Breast epithelium (tissue), 4 donors: ENCODE results near the gene RFC4. TPM values are rescaled to one million over a fixed set of nuclear protein-coding genes. Genes with fewer than 3 reads are reported as not detected.
"Not testable (repeated sequence)": the region's sequence is repeated elsewhere in the genome, so short reads cannot be mapped to it uniquely, and the experiment has no call there.

Experiments used
- DNase-seq, 2 donors: peaks; one replicate each; pipeline ENCODE4 v3.0.0-alpha.2; 2019; ENCODE audit warnings: low spot score in 2 of 2
- H3K27ac ChIP-seq, 2 donors: fragments of 200-600 bp; sonication (generic) in 1 of 2; one replicate each; pipeline ENCODE4 v1.5.1; 2016 to 2019; ENCODE audit warnings: mild to moderate bottlenecking in 1 of 2
- H3K27me3 ChIP-seq, 2 donors: fragments of 200-600 bp; sonication (generic) in 1 of 2; one replicate each; pipeline versions ENCODE4 v1.5.1 to v1.6.0; 2017 to 2019; ENCODE audit warnings: control low read depth in 1 of 2, mild to moderate bottlenecking in 1 of 2
- H3K36me3 ChIP-seq: fragments of 200-600 bp; one replicate; pipeline ENCODE4 v1.5.1; 2019
- H3K4me1 ChIP-seq, 2 donors: fragments of 200-600 bp; sonication (generic); one replicate each; pipeline ENCODE4 v1.5.1; 2016 to 2019; ENCODE audit warnings: control low read depth in 1 of 2
- H3K4me3 ChIP-seq, 3 donors: fragments of 200-600 bp; sonication (generic); 1 replicate in 2 of 3; 2 replicates in 1 of 3; pipeline ENCODE4 v1.5.1; 2016 to 2019; ENCODE audit warnings: mild to moderate bottlenecking in 3 of 3, moderate library complexity in 2 of 3
- H3K9me3 ChIP-seq, 2 donors: fragments of 200-600 bp; sonication (generic) in 1 of 2; one replicate each; pipeline ENCODE4 v1.5.1; 2016 to 2019; ENCODE audit warnings: control low read depth in 1 of 2
- CTCF ChIP-seq, 3 donors: fragments of 450-650 bp; IDR thresholded peaks; one replicate each; pipeline ENCODE4 v1.5.1; 2016 to 2017; ENCODE audit warnings: antibody characterized with exemption in 3 of 3, mild to moderate bottlenecking in 3 of 3, moderate library complexity in 3 of 3
- POLR2A ChIP-seq: fragments of 450-650 bp; IDR thresholded peaks from one replicate; pipeline ENCODE4 v1.6.1; 2016; ENCODE audit warnings: antibody characterized with exemption, mild to moderate bottlenecking, moderate library complexity
- POLR2AphosphoS5 ChIP-seq, 3 donors: sonication (generic); formaldehyde crosslinking; IDR thresholded peaks; one replicate each; pipeline ENCODE4 v1.6.1; 2017; ENCODE audit warnings: antibody characterized with exemption in 3 of 3
- intact Hi-C: fragments of 100-400 bp; cut with DNase I; formaldehyde crosslinking; loops from one replicate; pipeline ENCODE4 v1.15.1; 2023; ENCODE audit warnings: low total_unique reads
- total RNA-seq, 3 donors: library from RNA; depleted of rRNA; stranded (reverse); fragments of >200 nt; gene quantifications; one replicate each; pipeline ENCODE4 v1.1.0, GENCODE V29; 2016

RFC4 gene
- total RNA-seq, 3 donors from 2014 or later, result 8.5 to 14.5 (median 10.8) TPM

- Histone ChIP-seq H3K9me3 (no peaks in the 10 kb centered on the region), H3K36me3 (no peaks in the 10 kb centered on the region), H3K4me3 (no peak overlapping the region), H3K27me3 (no peaks in the 10 kb centered on the region), H3K27ac (no peak overlapping the region), H3K4me1 (no peaks in the 10 kb centered on the region)
- intact Hi-C loops, result no loop called here
- DNase-seq, result no peak
- TF ChIP-seq POLR2A, result no peak
- no peak for TF ChIP-seq POLR2AphosphoS5 (IDR thresholded peaks at IDR 0.05)
- no peak for TF ChIP-seq CTCF (IDR thresholded peaks at IDR 0.05)
Observed at GRCh38 chr3:186818516-186818915, 12.2 kb upstream of the RFC4 start.

- Histone ChIP-seq H3K27me3 (peaks cover 0 to 4% of the 10 kb centered on the region in 2 donors), H3K27ac (no peak overlapping the region), H3K4me3 (no peak overlapping the region), H3K4me1 (no peaks in the 10 kb centered on the region), H3K9me3 (no peaks in the 10 kb centered on the region), H3K36me3 (no peaks in the 10 kb centered on the region)
- intact Hi-C loops, result no loop called here
- no peak for DNase-seq
- TF ChIP-seq POLR2AphosphoS5 (IDR thresholded peaks at IDR 0.05), result no peak
- TF ChIP-seq POLR2A, result no peak
- TF ChIP-seq CTCF (IDR thresholded peaks at IDR 0.05), result no peak
Observed at GRCh38 chr3:186815435-186815834, 9.2 kb upstream of the RFC4 start.

- no peak for TF ChIP-seq POLR2AphosphoS5 (IDR thresholded peaks at IDR 0.05)
- no peak for TF ChIP-seq POLR2A
- TF ChIP-seq CTCF (IDR thresholded peaks at IDR 0.05), result no peak
- H3K4me1 ChIP-seq, result no peaks in the 10 kb centered on the region
- H3K9me3 ChIP-seq, result no peaks in the 10 kb centered on the region
- intact Hi-C loops, result no loop called here
- H3K4me3 ChIP-seq, result no peak overlapping the region
- no peak overlapping the region for H3K27ac ChIP-seq
- no peak for DNase-seq
- no peaks in the 10 kb centered on the region for H3K36me3 ChIP-seq
- H3K27me3 ChIP-seq, result peaks cover 0 to 4% of the 10 kb centered on the region in 2 donors
Observed at GRCh38 chr3:186814100-186814499, 7.8 kb upstream of the RFC4 start.

GRCh38 chr3:186811313-186811712 lies 5.0 kb upstream of the RFC4 start:
- H3K27ac ChIP-seq, H3K27me3 ChIP-seq, H3K9me3 ChIP-seq, H3K4me1 ChIP-seq, intact Hi-C loops, H3K36me3 ChIP-seq, H3K4me3 ChIP-seq, DNase-seq: not testable (repeated sequence)

GRCh38 chr3:186810336-186810996 lies 4.2 kb upstream of the RFC4 start:
- intact Hi-C loops, result no loop called here
- no peak overlapping the region for H3K4me3 ChIP-seq

More at GRCh38 chr3:186810336-186810996, 4.2 kb upstream of the RFC4 start:
- no peak for DNase-seq
- Histone ChIP-seq H3K36me3 (no peaks in the 10 kb centered on the region), H3K27ac (no peak overlapping the region), H3K4me1 (peaks cover 0 to 1% of the 10 kb centered on the region in 2 donors), H3K27me3 (peaks cover 0 to 4% of the 10 kb centered on the region in 2 donors), H3K9me3 (no peaks in the 10 kb centered on the region)
- TF ChIP-seq POLR2AphosphoS5 (IDR thresholded peaks at IDR 0.05) (no peak), CTCF (IDR thresholded peaks at IDR 0.05) (no peak), POLR2A (no peak)
